ENCODE measurements around the gene CSF1. TPM values are rescaled to one million over a fixed set of nuclear protein-coding genes. Genes with fewer than 3 reads are reported as not detected.
A peak's percentile ranks its signal among the peaks of the same experiment; 100 is the strongest.

The CSF1 gene
- total and polyA plus RNA-seq, 7 donors = 3.7 to 14.7 (median 10.6) TPM

- no peak overlapping the region for H3K4me3 ChIP-seq
- H3K36me3 ChIP-seq (ENCODE audit: insufficient read depth in 1 of 2, low read depth in 1 of 2) = no peaks in the 10 kb centered on the region
- no peaks in the 10 kb centered on the region for H3K4me1 ChIP-seq
- H3K27me3 ChIP-seq (ENCODE audit: insufficient read depth in 3 of 3, low read length in 2 of 3) = peaks cover 0 to 7% (median 0%) of the 10 kb centered on the region in 3 donors
- no peaks in the 10 kb centered on the region for H3K9me3 ChIP-seq
- ATAC-seq (no peak), DNase-seq (no peak)
- no peak overlapping the region for H3K27ac ChIP-seq
- intact Hi-C loops (cut with DNase I) = no loop called here
- no peak for TF ChIP-seq CTCF (IDR thresholded peaks at IDR 0.05)
- WGBS, 3 donors = 80 to 82% (median 80%) methylated on average over 6 of the region's 6 CpGs
Observed at GRCh38 chr1:109875874-109876273, 34.8 kb upstream of the CSF1 start.

GRCh38 chr1:109876617-109877316 is 33.9 kb upstream of the CSF1 start:
- DNase-seq (no peak), ATAC-seq (peak in 3 of 4 donors; percentile 7 to 38 (median 14))
- no peaks in the 10 kb centered on the region for H3K36me3 ChIP-seq (ENCODE audit: insufficient read depth in 1 of 2, low read depth in 1 of 2)
- no peaks in the 10 kb centered on the region for H3K4me1 ChIP-seq
- peak overlapping the region; percentile 53 for H3K27ac ChIP-seq
- no peak for TF ChIP-seq CTCF (IDR thresholded peaks at IDR 0.05)
- intact Hi-C loops (cut with DNase I) = no loop called here
- peaks cover 0 to 7% (median 0%) of the 10 kb centered on the region in 3 donors for H3K27me3 ChIP-seq (ENCODE audit: insufficient read depth in 3 of 3, low read length in 2 of 3)
- H3K9me3 ChIP-seq = no peaks in the 10 kb centered on the region
- WGBS, 3 donors = 62 to 71% (median 70%) methylated on average over 4 of the region's 4 CpGs
- H3K4me3 ChIP-seq = no peak overlapping the region

- no peak overlapping the region for H3K4me3 ChIP-seq
- H3K27me3 ChIP-seq (ENCODE audit: insufficient read depth in 3 of 3, low read length in 2 of 3) = peaks cover 0 to 7% (median 0%) of the 10 kb centered on the region in 3 donors
- DNase-seq (peak; percentile 80 to 87), ATAC-seq (peak; percentile 61 to 83 (median 80))
- 21 to 29% (median 27%) methylated on average over 12 to 13 of the region's 13 CpGs for WGBS, 3 donors
- no peaks in the 10 kb centered on the region for H3K4me1 ChIP-seq
- no peaks in the 10 kb centered on the region for H3K36me3 ChIP-seq (ENCODE audit: insufficient read depth in 1 of 2, low read depth in 1 of 2)
- peak; percentile 20 for TF ChIP-seq CTCF (IDR thresholded peaks at IDR 0.05)
- H3K9me3 ChIP-seq = no peaks in the 10 kb centered on the region
- H3K27ac ChIP-seq = peak overlapping the region; percentile 53
- intact Hi-C loops (cut with DNase I) = no loop called here
Observed at GRCh38 chr1:109877317-109877771, 33.3 kb upstream of the CSF1 start.

GRCh38 chr1:109877776-109878175 is 32.9 kb upstream of the CSF1 start:
- Histone ChIP-seq H3K4me1 (no peaks in the 10 kb centered on the region), H3K4me3 (no peak overlapping the region), H3K27me3 (ENCODE audit: insufficient read depth in 3 of 3, low read length in 2 of 3) (peaks cover 0 to 7% (median 0%) of the 10 kb centered on the region in 3 donors), H3K9me3 (no peaks in the 10 kb centered on the region), H3K36me3 (ENCODE audit: insufficient read depth in 1 of 2, low read depth in 1 of 2) (no peaks in the 10 kb centered on the region), H3K27ac (peak overlapping the region; percentile 27)
- no peak for ATAC-seq
- WGBS, 3 donors = 37 to 66% (median 44%) methylated on average over 3 of the region's 3 CpGs
- no peak for DNase-seq
- TF ChIP-seq CTCF (IDR thresholded peaks at IDR 0.05) = no peak
- intact Hi-C loops (cut with DNase I) = no loop called here
